ENCODE results near the gene RAPGEF2. TPM values are rescaled to one million over a fixed set of nuclear protein-coding genes. Genes with fewer than 3 reads are reported as not detected.

Gene RAPGEF2
- total and polyA plus RNA-seq, 8 donors = 3.3 to 78.1 (median 37.2) TPM

DNA sequence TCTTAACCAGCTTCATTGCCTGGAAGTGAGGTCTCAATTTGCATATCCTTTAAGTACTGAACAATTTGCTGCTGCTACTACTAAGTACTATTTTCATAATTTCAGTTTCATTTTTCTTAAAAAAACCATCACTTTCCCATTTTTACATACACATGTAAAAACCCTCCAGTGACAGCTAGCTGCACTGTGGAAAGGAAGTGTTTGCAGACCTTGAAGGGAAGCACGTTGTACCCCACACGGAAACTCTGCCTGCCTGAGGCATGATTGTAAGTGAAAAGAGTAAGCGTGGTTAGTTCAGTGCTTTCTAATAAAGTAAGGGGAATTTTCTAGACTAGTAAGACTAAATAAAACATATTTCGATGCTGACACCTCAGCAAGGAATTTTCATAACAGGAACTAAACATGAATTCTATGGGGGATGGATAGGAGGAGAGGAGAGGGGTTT, 103.6 kb downstream of the RAPGEF2 start:
- intact Hi-C loops (cut with DNase I; ENCODE audit: low total_unique reads) = loop anchor here (10.0 kb wide), 2 partner anchors 342 to 482 kb away; partner anchors contain the start of gene PPID
- no peak overlapping the region for H3K4me3 ChIP-seq
- WGBS, 5 donors = 38 to 59% (median 55%) methylated on average over 4 of the region's 4 CpGs

DNA sequence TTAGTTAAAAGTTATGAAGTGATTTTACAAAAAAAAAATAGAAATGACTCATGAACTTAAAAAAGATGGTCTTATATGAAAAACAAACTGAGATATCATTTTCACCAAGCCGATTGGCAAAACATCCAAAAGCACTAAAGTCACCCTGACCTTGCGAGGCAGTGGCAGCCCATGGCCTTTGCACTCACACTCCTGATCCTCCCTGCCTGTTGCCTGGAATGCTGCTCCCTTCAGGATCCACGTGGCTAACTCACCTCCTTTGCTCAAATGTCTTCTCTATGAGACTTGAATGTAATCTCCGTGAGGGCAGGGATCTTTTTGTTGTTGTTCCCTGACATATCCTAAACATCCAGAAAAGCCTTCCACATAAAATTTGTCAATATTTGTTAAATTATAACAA, 106.4 kb downstream of the RAPGEF2 start:
- Histone ChIP-seq H3K36me3 (peaks cover 0 to 12% (median 5%) of the 10 kb centered on the region in 4 donors), H3K9me3 (no peaks in the 10 kb centered on the region), H3K27ac (no peak overlapping the region), H3K27me3 (no peaks in the 10 kb centered on the region), H3K4me1 (peaks cover 0 to 24% (median 10%) of the 10 kb centered on the region in 4 donors), H3K4me3 (no peak overlapping the region)
- WGBS, 5 donors = 83 to 92% (median 85%) methylated on average over 4 of the region's 4 CpGs
- no peak for DNase-seq
- intact Hi-C loops (cut with DNase I; ENCODE audit: low total_unique reads) = loop anchor here (10.0 kb wide), 2 partner anchors 344 to 484 kb away; partner anchors contain the start of gene PPID
- TF ChIP-seq EP300 (IDR thresholded peaks at IDR 0.05) (no peak), CTCF (IDR thresholded peaks at IDR 0.05) (no peak), POLR2A (IDR thresholded peaks at IDR 0.05) (no peak), POLR2AphosphoS5 (IDR thresholded peaks at IDR 0.05) (no peak)

More for the DNA sequence above, 103.6 kb downstream of the RAPGEF2 start:
- peaks cover 0 to 6% (median 5%) of the 10 kb centered on the region in 4 donors for H3K36me3 ChIP-seq
- no peaks in the 10 kb centered on the region for H3K27me3 ChIP-seq
- DNase-seq = peak in 1 of 2 donors; percentile 25
- no peaks in the 10 kb centered on the region for H3K9me3 ChIP-seq
- H3K27ac ChIP-seq = no peak overlapping the region
- peaks cover 0 to 44% (median 19%) of the 10 kb centered on the region in 4 donors for H3K4me1 ChIP-seq
- no peak for TF ChIP-seq POLR2A (IDR thresholded peaks at IDR 0.05)
- TF ChIP-seq POLR2AphosphoS5 (IDR thresholded peaks at IDR 0.05) = no peak
- TF ChIP-seq EP300 (IDR thresholded peaks at IDR 0.05) = no peak
- TF ChIP-seq CTCF (IDR thresholded peaks at IDR 0.05) = no peak

GRCh38 chr4:159210975-159211374, 108.1 kb downstream of the RAPGEF2 start:
- DNase-seq = no peak
- Histone ChIP-seq H3K27me3 (no peaks in the 10 kb centered on the region), H3K4me3 (no peak overlapping the region), H3K36me3 (peaks cover 0 to 12% (median 5%) of the 10 kb centered on the region in 4 donors), H3K9me3 (no peaks in the 10 kb centered on the region), H3K4me1 (peaks cover 0 to 19% (median 8%) of the 10 kb centered on the region in 4 donors), H3K27ac (no peak overlapping the region)
- TF ChIP-seq EP300 (IDR thresholded peaks at IDR 0.05) (no peak), POLR2AphosphoS5 (IDR thresholded peaks at IDR 0.05) (no peak), POLR2A (IDR thresholded peaks at IDR 0.05) (no peak), CTCF (IDR thresholded peaks at IDR 0.05) (no peak)
- WGBS, 5 donors = 93 to 96% (median 95%) methylated on average over 3 of the region's 3 CpGs
- intact Hi-C loops (cut with DNase I; ENCODE audit: low total_unique reads) = no loop called here

GRCh38 chr4:159212675-159213293, 109.9 kb downstream of the RAPGEF2 start:
- Histone ChIP-seq H3K9me3 (no peaks in the 10 kb centered on the region), H3K36me3 (peaks cover 0 to 12% (median 5%) of the 10 kb centered on the region in 4 donors), H3K4me1 (peaks cover 0 to 2% (median 0%) of the 10 kb centered on the region in 4 donors), H3K27ac (no peak overlapping the region), H3K27me3 (no peaks in the 10 kb centered on the region), H3K4me3 (no peak overlapping the region)
- intact Hi-C loops (cut with DNase I; ENCODE audit: low total_unique reads) = no loop called here
- TF ChIP-seq EP300 (IDR thresholded peaks at IDR 0.05) = no peak
- TF ChIP-seq POLR2A (IDR thresholded peaks at IDR 0.05) = no peak
- no peak for TF ChIP-seq CTCF (IDR thresholded peaks at IDR 0.05)
- no peak for TF ChIP-seq POLR2AphosphoS5 (IDR thresholded peaks at IDR 0.05)
- 79 to 93% (median 90%) methylated on average over 7 of the region's 7 CpGs for WGBS, 5 donors
- no peak for DNase-seq

Measured in stomach (tissue), 9 donors.